MM.1S (cell line): ENCODE results near the gene IRAK3.

ENCODE experiments used
- DNase-seq: peaks from one replicate; pipeline ENCODE4 v3.0.0-alpha.2; 2015
- H2AFZ ChIP-seq: fragments of 300-600 bp; sonication (generic); 2 replicates; pipeline ENCODE4 v1.6.0; 2016; ENCODE audit warnings: antibody characterized with exemption, low read length
- H3F3A ChIP-seq: fragments of 300-600 bp; sonication (generic); 2 replicates; pipeline ENCODE4 v1.6.1; 2016; ENCODE audit warnings: mild to moderate bottlenecking, antibody characterized with exemption, low read length, moderate library complexity, mixed read lengths; ENCODE audit not compliant: insufficient read depth
- H3K27ac ChIP-seq: fragments of 300-600 bp; sonication (generic); 2 replicates; pipeline ENCODE4 v1.5.1; 2016; ENCODE audit warnings: mild to moderate bottlenecking, low read length
- H3K27me3 ChIP-seq: fragments of 300-600 bp; sonication (generic); replicated peaks from 2 replicates; pipeline ENCODE4 v1.6.0; 2016; ENCODE audit warnings: low read length; ENCODE audit not compliant: insufficient read depth
- H3K36me3 ChIP-seq: fragments of 300-600 bp; sonication (generic); replicated peaks from 2 replicates; pipeline ENCODE4 v1.6.1; 2016; ENCODE audit warnings: mild to moderate bottlenecking, low read length, mixed read lengths; ENCODE audit not compliant: insufficient read depth
- H3K4me1 ChIP-seq: fragments of 300-600 bp; sonication (generic); 2 replicates; pipeline ENCODE4 v1.6.1; 2016; ENCODE audit warnings: low read length, mixed read lengths
- H3K4me2 ChIP-seq: fragments of 300-600 bp; sonication (generic); 2 replicates; pipeline ENCODE4 v1.6.0; 2016; ENCODE audit warnings: low read depth, low read length
- H3K4me3 ChIP-seq: fragments of 300-600 bp; sonication (generic); 2 replicates; pipeline ENCODE4 v1.5.1; 2016; ENCODE audit warnings: low read length, mixed read lengths
- H3K79me2 ChIP-seq: fragments of 300-600 bp; sonication (generic); 2 replicates; pipeline ENCODE4 v1.6.1; 2016; ENCODE audit warnings: mixed run types, low read length, mixed read lengths
- H3K9ac ChIP-seq: fragments of 300-600 bp; sonication (generic); 2 replicates; pipeline ENCODE4 v1.6.1; 2016; ENCODE audit warnings: low read length, mixed read lengths
- H3K9me2 ChIP-seq: fragments of 300-600 bp; sonication (generic); replicated peaks from 2 replicates; pipeline ENCODE4 v1.6.1; 2016; ENCODE audit warnings: mild to moderate bottlenecking, low read length, mixed read lengths; ENCODE audit not compliant: insufficient read depth
- H3K9me3 ChIP-seq: fragments of 300-600 bp; sonication (generic); replicated peaks from 2 replicates; pipeline ENCODE4 v1.6.1; 2016; ENCODE audit warnings: mild to moderate bottlenecking, low read length, mixed read lengths; ENCODE audit not compliant: insufficient read depth
- H4K20me1 ChIP-seq: fragments of 300-600 bp; sonication (generic); 2 replicates; pipeline ENCODE4 v1.6.1; 2016; ENCODE audit warnings: mild to moderate bottlenecking, low read length, moderate library complexity, mixed read lengths; ENCODE audit not compliant: insufficient read depth
- EZH2 ChIP-seq: fragments of 300-600 bp; sonication (generic); optimal IDR thresholded peaks from 2 replicates; pipeline ENCODE3; 2017; ENCODE audit warnings: low read depth, mild to moderate bottlenecking, antibody characterized with exemption, low read length, mixed read lengths
- EZH2phosphoT487 ChIP-seq: fragments of 300-600 bp; sonication (generic); IDR thresholded peaks from 2 replicates; pipeline ENCODE4 v1.6.1; 2018; ENCODE audit warnings: antibody characterized with exemption, low read length
- TF ChIP-seq, protein P1 (sequence below): fragments of 300-600 bp; sonication (generic); IDR thresholded peaks from 2 replicates; pipeline ENCODE4 v1.5.1; 2016; ENCODE audit warnings: antibody characterized with exemption, low read length, mixed read lengths

The IRAK3 gene

DNA sequence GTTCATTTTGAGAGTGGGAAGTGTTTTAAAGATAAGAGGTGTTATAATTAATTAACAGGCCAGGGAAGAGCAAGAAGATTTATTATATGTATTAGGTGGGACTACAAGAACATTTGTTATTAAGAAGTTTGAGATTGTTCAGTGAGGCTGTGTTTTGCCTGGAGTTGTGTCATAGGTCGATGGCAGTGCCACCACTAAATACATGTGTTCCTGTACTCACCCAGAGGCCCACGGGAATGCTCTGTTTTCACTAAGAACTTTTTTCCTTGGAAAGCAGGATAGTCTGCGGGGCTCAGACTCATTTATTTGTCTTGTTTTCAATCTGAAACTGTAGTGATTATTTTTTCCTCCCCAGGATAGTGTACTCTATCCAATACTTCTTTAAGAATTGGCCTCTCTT, 10.1 kb downstream of the IRAK3 start:
- Histone ChIP-seq H3F3A (no peaks in the 10 kb centered on the region), H4K20me1 (no peaks in the 10 kb centered on the region), H3K79me2 (no peaks in the 10 kb centered on the region), H3K4me3 (no peak overlapping the region), H3K36me3 (no peaks in the 10 kb centered on the region), H2AFZ (no peak overlapping the region), H3K4me2 (no peak overlapping the region), H3K9ac (no peak overlapping the region), H3K27me3 (no peaks in the 10 kb centered on the region), H3K27ac (no peak overlapping the region), H3K9me3 (no peaks in the 10 kb centered on the region), H3K4me1 (peaks cover 27% of the 10 kb centered on the region), H3K9me2 (no peaks in the 10 kb centered on the region)
- DNase-seq: no peak
- no peak for TF ChIP-seq EZH2
- TF ChIP-seq EZH2phosphoT487: no peak
- TF ChIP-seq, protein P1, sequence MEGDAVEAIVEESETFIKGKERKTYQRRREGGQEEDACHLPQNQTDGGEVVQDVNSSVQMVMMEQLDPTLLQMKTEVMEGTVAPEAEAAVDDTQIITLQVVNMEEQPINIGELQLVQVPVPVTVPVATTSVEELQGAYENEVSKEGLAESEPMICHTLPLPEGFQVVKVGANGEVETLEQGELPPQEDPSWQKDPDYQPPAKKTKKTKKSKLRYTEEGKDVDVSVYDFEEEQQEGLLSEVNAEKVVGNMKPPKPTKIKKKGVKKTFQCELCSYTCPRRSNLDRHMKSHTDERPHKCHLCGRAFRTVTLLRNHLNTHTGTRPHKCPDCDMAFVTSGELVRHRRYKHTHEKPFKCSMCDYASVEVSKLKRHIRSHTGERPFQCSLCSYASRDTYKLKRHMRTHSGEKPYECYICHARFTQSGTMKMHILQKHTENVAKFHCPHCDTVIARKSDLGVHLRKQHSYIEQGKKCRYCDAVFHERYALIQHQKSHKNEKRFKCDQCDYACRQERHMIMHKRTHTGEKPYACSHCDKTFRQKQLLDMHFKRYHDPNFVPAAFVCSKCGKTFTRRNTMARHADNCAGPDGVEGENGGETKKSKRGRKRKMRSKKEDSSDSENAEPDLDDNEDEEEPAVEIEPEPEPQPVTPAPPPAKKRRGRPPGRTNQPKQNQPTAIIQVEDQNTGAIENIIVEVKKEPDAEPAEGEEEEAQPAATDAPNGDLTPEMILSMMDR: no peak

DNA sequence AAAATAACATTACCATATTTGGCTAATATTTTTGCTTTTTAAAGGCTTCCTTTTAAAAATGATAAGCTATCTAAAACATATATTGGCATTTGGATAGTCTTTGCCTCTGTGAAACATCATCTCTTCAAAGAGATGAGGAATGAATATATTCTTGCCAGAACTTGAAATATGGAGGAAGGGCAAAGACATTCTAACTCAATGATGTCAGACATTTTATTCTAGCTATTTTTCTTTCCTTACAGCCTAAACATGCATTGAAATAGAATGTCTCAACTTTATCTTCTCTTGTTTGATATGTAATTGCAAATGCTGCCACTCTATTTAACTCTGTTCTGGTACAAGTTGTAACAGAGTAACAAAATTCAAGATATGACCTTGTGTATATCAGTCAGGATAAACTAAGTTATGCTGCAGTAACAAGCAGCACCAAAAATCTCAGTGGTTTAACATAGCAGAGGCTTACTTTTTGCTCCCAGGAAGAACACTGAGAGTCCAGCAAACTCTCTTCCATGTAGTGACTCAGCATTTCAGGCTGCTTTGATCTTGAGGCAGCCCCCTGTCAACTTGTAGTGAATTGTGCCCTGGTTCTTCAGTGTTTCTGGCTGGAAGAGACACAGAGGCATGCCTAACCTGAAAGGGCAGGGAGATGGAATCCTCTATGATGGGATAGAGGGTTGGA, 11.0 kb downstream of the IRAK3 start:
- H3K4me1 ChIP-seq: peaks cover 27% of the 10 kb centered on the region
- TF ChIP-seq, protein P1: no peak
- TF ChIP-seq EZH2phosphoT487 (no peak), EZH2 (no peak)
- no peaks in the 10 kb centered on the region for H3F3A ChIP-seq
- H3K36me3 ChIP-seq: no peaks in the 10 kb centered on the region
- H3K9ac ChIP-seq: no peak overlapping the region
- H3K27me3 ChIP-seq: no peaks in the 10 kb centered on the region
- H3K9me3 ChIP-seq: no peaks in the 10 kb centered on the region
- H2AFZ ChIP-seq: no peak overlapping the region
- DNase-seq: no peak
- H3K9me2 ChIP-seq: no peaks in the 10 kb centered on the region
- H4K20me1 ChIP-seq: no peaks in the 10 kb centered on the region
- H3K4me2 ChIP-seq: no peak overlapping the region
- H3K27ac ChIP-seq: no peak overlapping the region
- no peak overlapping the region for H3K4me3 ChIP-seq
- no peaks in the 10 kb centered on the region for H3K79me2 ChIP-seq

DNA sequence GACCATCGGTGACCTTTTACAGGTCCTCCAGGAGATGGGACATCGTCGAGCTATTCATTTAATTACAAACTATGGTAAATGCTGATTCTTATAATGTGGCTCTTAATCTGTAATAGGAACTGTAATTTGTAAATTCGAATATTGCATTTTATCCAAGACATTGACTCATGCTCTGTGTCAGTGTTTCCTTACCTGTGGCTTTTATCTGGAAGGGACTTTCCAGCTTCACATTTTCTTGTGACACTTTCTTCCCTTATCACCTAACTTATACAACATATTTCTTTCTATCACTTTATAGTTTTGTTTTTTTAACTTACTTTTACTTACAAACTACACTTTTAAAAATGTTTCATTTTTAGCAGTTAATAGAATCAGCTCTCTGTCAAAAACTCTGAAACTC, 14.8 kb downstream of the IRAK3 start:
- H3K9me3 ChIP-seq: no peaks in the 10 kb centered on the region
- H3F3A ChIP-seq: no peaks in the 10 kb centered on the region
- H3K9me2 ChIP-seq: no peaks in the 10 kb centered on the region
- H3K4me3 ChIP-seq: no peak overlapping the region
- no peak overlapping the region for H3K27ac ChIP-seq
- peak overlapping the region; percentile 26; the same call in 1 of the 2 replicates for H3K4me2 ChIP-seq
- TF ChIP-seq EZH2: no peak
- TF ChIP-seq, protein P1: no peak
- no peaks in the 10 kb centered on the region for H3K36me3 ChIP-seq
- H3K4me1 ChIP-seq: peaks cover 12% of the 10 kb centered on the region
- no peak overlapping the region for H3K9ac ChIP-seq
- H3K79me2 ChIP-seq: no peaks in the 10 kb centered on the region
- H2AFZ ChIP-seq: no peak overlapping the region
- no peaks in the 10 kb centered on the region for H4K20me1 ChIP-seq
- DNase-seq: peak; percentile 34
- no peaks in the 10 kb centered on the region for H3K27me3 ChIP-seq
